Stimulated activated CD4-positive, alpha-beta T cell treated with anti-CD3 and anti-CD28 coated beads, TNF-alpha, amount 100 ng/mL, for 4 hours (primary cell): ENCODE data around the gene NCOA5.

Source experiments
- DNase-seq, 3 experiments: peaks; one replicate each; pipeline ENCODE4 v3.0.0-alpha.2; 2020; ENCODE audit warnings: low read depth in 3 of 3

NCOA5 gene

GRCh38 chr20:46062621-46063020, 27.1 kb downstream of the NCOA5 start:
- no peak for DNase-seq

GRCh38 chr20:46062151-46062550, 27.6 kb downstream of the NCOA5 start:
- no peak for DNase-seq

DNA sequence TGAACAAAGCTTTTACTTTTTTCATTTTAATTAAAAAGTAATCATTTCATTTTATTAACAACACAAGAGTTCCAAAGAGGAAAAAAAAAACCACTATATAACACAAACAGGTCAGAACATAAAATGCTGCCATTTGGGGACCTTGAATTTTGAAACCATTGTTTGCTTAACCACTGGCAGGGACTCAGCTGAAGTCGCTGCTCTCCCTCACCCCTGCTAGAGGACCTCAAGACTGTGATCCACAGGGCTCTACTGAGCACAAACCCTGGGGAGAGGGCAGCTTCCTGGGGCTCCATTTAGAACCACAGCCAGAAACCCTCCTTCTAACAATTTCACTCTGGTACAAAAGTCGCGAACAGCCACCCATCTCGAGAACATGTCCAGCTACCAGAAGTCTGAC, 28.8 kb downstream of the NCOA5 start:
- DNase-seq = no peak

- no peak for DNase-seq
These were observed 29.4 kb downstream of the NCOA5 start for GRCh38 chr20:46060301-46060881.

- no peak for DNase-seq
These were observed 31.0 kb downstream of the NCOA5 start for GRCh38 chr20:46058599-46059281.

DNA sequence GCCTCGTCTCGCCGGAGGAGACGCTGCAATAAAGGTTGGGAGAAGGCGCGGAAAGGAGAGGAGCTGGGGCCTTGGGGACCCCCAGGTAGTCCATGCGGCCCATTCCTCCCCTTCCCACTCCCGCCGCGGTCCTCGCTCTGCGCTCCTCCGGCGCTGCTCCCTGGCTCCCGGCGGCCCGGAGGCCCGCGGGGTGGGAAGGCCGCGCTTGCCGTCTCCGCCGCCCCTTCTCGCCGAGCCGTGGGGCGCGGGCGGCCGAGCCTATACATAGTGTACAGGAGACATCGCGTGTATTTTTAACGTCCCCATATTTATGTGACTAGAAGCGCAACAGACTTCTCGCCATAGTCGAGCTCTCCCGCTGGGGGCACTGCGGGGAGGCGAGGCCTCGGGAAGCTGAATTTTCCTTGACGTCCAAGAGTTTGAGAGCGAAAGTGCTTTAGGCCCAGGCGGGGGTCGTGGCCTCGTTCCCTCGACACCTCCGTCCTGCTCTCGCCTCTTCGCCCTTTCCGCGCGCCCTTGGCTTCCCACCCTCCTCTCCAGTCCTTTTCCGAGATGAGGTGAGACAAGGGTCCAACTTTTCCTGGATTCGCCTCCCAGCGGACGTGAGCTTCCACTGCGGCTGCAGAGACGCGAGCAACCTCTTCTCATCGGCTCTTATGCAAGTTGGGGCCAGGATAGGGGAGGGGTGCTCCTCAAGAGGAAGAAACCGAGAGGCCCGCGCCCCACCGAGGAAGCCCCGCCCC, 31.7 kb downstream of the NCOA5 start:
- DNase-seq = no peak

GRCh38 chr20:46056970-46057855, 32.5 kb downstream of the NCOA5 start:
- no peak for DNase-seq

- no peak for DNase-seq
These were observed 33.5 kb downstream of the NCOA5 start for GRCh38 chr20:46056027-46056833.

DNA sequence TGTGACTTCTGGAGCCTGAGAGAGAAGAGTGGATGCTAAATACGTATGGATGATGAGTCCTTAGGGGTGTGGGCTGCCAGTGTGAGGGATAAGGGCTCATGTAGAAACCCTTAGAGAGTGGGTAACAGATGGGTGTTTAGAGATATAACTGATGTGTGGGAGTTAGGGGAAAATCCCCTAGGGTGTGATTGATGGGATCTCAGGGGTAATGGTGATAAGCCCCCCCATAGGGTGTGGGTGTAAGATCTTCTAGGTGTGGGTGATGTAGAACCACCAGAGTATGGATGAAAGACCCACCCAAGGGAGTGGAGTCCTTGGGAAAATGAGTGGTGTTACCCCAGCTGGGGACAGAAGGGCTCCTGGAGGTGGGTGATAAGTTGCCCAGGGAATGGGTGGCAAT, 34.5 kb downstream of the NCOA5 start:
- no peak for DNase-seq

DNA sequence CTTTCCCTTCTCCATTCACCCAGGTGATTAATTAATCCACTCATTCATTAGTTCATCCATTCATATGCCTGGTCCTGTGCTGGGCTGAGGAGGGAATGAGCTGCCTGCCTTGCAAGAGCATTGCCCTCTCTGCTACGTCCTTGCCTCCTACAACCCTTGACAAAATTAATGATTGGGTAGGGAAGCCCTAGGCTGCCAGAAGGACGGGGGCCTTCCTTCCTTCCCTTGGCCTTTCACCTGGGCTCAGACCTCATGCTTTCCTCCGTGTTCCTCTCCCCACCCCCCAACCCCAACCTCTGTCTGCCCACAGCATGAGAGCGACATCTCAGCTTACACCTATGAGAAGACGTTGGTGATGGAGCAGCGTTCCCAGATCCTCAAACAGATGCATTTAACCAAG, 35.2 kb downstream of the NCOA5 start:
- DNase-seq = no peak

- DNase-seq = no peak
These were observed 36.3 kb downstream of the NCOA5 start for GRCh38 chr20:46053416-46053815.

GRCh38 chr20:46051556-46052308, 38.0 kb downstream of the NCOA5 start:
- no peak for DNase-seq

GRCh38 chr20:46050885-46051284, 38.9 kb downstream of the NCOA5 start:
- DNase-seq = no peak

GRCh38 chr20:46050444-46050843, 39.3 kb downstream of the NCOA5 start:
- DNase-seq = no peak

- DNase-seq = no peak
These were observed 39.9 kb downstream of the NCOA5 start for GRCh38 chr20:46049815-46050214.

GRCh38 chr20:46049190-46049589, 40.6 kb downstream of the NCOA5 start:
- DNase-seq = no peak

- DNase-seq = no peak
These were observed 41.9 kb downstream of the NCOA5 start for GRCh38 chr20:46047821-46048220.

- DNase-seq = no peak
These were observed 43.0 kb downstream of the NCOA5 start for GRCh38 chr20:46046588-46047310.

GRCh38 chr20:46044896-46045295, 44.9 kb downstream of the NCOA5 start:
- DNase-seq = no peak

GRCh38 chr20:46043556-46043955, 46.2 kb downstream of the NCOA5 start:
- no peak for DNase-seq
